ENCODE measurements around the gene ITPKC. TPM values are rescaled to one million over a fixed set of nuclear protein-coding genes. Genes with fewer than 3 reads are reported as not detected.
A peak's percentile ranks its signal among the peaks of the same experiment; 100 is the strongest.
"Not testable (repeated sequence)": the region's sequence is repeated elsewhere in the genome, so short reads cannot be mapped to it uniquely, and the experiment has no call there.

Gene ITPKC
- polyA plus RNA-seq, 3 donors, result 13.3 to 15.5 (median 13.5) TPM

- DNase-seq (ENCODE audit: low read depth in 3 of 3, low spot score in 2 of 3), result no peak
Observed at GRCh38 chr19:40758491-40758890, 41.6 kb downstream of the ITPKC start.

DNA sequence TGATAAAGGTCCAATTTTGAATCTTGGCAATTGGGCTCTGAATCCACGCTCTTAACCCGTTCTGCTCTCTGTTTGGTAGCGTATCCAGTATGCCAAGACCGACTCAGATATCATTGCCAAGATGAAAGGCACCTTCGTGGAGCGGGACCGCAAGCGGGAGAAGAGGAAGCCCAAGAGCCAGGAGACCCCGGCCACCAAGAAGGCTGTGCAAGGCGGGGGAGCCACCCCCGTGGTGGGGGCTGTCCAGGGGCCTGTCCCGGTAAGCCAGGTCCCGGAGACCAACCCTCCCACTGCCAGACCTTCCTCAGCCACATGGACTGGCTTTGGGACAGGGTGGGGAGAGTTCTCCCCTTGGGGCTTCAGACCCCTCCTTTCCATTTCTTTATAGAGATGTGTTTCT is 42.4 kb downstream of the ITPKC start:
- no peak for DNase-seq (ENCODE audit: low read depth in 3 of 3, low spot score in 2 of 3)

- DNase-seq (ENCODE audit: low read depth in 3 of 3, low spot score in 2 of 3), result no peak
Observed at GRCh38 chr19:40762754-40763470, 46.0 kb downstream of the ITPKC start.

- DNase-seq (ENCODE audit: low read depth in 3 of 3, low spot score in 2 of 3), result no peak
Observed at GRCh38 chr19:40763526-40763925, 46.6 kb downstream of the ITPKC start.

- no peak for DNase-seq (ENCODE audit: low read depth in 3 of 3, low spot score in 2 of 3)
Observed at GRCh38 chr19:40763963-40764362, 47.1 kb downstream of the ITPKC start.

DNA sequence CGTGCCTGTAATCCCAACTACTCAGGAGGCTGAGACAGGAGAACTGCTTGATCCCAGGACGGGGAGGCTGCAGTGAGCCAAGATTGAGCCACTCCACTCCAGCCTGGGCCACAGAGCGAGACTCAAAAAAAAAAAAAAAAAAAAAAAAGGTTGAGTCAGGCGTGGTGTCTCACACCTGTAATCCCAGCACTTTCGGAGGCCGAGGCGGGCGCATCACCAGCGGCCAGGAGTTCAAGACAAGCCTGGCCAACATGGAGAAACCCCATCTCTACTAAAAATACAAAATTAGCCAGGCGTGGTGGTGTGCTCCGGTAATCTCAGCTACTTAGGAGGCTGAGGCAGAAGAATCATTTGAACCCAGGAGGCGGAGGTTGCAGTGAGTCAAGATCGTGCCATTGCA is 49.5 kb downstream of the ITPKC start:
- DNase-seq (ENCODE audit: low read depth in 3 of 3, low spot score in 2 of 3), result not testable (repeated sequence)

DNA sequence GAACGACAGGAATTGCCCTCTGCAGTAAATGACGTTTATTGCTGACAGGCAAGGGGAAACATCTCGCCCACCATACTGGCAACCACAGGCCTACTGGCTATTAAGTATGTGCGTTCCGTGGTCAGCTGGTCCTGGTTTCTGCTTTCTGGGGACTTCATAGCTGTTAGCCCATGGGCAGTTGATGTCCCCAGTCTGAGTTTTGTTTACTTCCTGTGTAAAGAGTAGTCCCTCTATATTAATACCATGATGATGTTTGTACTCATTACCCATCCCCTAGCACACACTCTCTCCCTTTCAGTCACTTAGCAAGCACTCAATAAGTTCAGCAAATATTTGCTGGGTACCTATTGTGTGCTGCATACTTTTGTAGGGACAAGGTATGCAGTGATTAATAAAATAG is 52.0 kb downstream of the ITPKC start:
- DNase-seq (ENCODE audit: low read depth in 3 of 3, low spot score in 2 of 3), result no peak

GRCh38 chr19:40771101-40771862 is 54.4 kb downstream of the ITPKC start:
- not testable (repeated sequence) for DNase-seq (ENCODE audit: low read depth in 3 of 3, low spot score in 2 of 3)

- no peak for DNase-seq (ENCODE audit: low read depth in 3 of 3, low spot score in 2 of 3)
Observed at GRCh38 chr19:40774916-40775631, 58.2 kb downstream of the ITPKC start, which contains the start of gene MIA. Gene MIA (plus strand): TSS chr19:40775521. CDS start chr19:40775543, 22 bp downstream.

DNA sequence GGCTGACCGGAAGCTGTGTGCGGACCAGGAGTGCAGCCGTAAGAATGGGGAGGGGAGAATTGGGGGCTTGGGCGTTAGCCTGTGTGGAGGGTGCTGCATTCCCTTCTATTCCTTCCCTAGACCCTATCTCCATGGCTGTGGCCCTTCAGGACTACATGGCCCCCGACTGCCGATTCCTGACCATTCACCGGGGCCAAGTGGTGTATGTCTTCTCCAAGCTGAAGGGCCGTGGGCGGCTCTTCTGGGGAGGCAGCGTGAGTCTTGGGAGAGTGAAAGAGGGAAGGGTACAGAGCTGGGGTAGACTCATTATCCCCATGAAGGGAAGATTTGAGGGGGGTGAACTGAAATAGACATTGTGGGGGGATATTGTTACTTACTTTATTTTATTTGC is 58.7 kb downstream of the ITPKC start:
- no peak for DNase-seq (ENCODE audit: low read depth in 3 of 3, low spot score in 2 of 3)

DNA sequence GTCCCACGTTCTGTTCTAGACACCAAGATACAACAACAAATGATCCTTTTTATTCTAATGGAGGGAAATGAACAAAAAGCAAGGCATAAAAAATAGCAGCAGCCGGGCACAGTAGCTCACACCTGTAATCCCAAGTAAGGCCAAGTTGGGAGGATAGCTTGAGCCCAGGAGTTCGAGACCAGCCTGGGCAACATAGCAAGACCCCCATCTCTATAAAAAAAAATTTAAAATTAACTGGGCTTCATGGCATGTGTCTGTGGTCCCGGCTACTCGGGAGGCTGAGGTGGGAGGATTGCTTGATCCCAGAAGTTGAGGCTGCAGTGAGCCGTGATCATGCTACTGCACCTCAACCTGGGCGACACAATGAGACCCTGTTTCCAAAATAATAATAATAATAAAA is 59.5 kb downstream of the ITPKC start:
- no peak for DNase-seq (ENCODE audit: low read depth in 3 of 3, low spot score in 2 of 3)

- DNase-seq (ENCODE audit: low read depth in 3 of 3, low spot score in 2 of 3), result peak; percentile 85 to 89 (median 89)
Observed at GRCh38 chr19:40776932-40777644, 60.2 kb downstream of the ITPKC start.

- no peak for DNase-seq (ENCODE audit: low read depth in 3 of 3, low spot score in 2 of 3)
Observed at GRCh38 chr19:40777645-40777936, 60.7 kb downstream of the ITPKC start.

GRCh38 chr19:40777937-40778705 is 61.2 kb downstream of the ITPKC start, which contains the start of gene RAB4B:
Gene RAB4B (plus strand): TSS chr19:40778247. CDS start chr19:40778376, 129 bp downstream.
- peak; percentile 97 to 99 (median 99) for DNase-seq (ENCODE audit: low read depth in 3 of 3, low spot score in 2 of 3)

DNA sequence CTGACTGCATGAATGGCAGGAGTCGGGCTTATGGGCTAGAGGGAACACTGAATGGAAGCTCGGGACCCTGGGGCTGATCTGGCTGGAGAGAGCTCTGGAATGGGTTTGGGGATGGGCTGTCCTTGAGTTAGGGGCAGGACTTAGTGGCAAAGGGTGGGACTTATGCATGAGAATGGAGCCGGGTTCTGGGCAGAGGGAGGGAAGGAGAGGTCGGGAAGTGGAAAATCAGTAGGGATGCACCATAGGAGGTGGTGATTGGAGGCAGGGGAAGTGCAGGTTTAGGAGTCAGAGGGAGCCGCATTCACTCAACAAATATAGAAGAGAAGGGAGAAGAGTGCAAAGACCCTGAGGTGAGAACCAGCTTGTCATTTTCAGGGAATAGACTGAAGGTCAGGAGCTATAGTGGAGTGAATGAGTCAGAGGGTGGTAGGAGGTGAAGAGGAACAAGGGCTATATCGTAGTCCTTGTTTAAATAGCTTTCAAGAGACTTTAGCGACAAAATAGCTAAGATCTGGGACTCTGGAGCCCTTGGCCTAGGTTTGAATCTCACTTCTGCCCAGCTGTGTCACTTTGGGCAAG is 61.9 kb downstream of the ITPKC start:
- no peak for DNase-seq (ENCODE audit: low read depth in 3 of 3, low spot score in 2 of 3)

GRCh38 chr19:40780582-40780981 is 63.7 kb downstream of the ITPKC start:
- DNase-seq (ENCODE audit: low read depth in 3 of 3, low spot score in 2 of 3), result no peak

- no peak for DNase-seq (ENCODE audit: low read depth in 3 of 3, low spot score in 2 of 3)
Observed at GRCh38 chr19:40781140-40781539, 64.2 kb downstream of the ITPKC start.

GRCh38 chr19:40783711-40784110 is 66.8 kb downstream of the ITPKC start:
- DNase-seq (ENCODE audit: low read depth in 3 of 3, low spot score in 2 of 3), result no peak

DNA sequence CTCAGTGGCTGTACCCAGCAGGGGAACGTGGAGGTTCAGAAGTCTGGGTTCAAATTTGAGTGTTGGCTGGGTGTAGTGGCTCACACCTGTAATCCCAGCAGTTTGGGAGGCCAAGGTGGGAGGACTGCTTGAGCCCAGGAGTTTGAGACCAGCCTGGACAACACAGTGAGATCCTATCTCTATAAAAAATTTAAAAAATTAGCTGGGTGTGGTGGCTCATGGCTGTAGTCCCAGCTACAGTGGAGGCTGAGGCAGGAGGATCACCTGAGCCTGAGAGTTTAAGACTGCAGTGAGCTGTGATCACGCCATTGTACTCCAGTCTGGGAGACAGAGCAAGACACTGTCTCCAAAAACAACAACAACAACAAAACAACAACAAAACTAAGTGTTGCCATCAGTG is 67.2 kb downstream of the ITPKC start:
- DNase-seq (ENCODE audit: low read depth in 3 of 3, low spot score in 2 of 3), result not testable (repeated sequence)

DNA sequence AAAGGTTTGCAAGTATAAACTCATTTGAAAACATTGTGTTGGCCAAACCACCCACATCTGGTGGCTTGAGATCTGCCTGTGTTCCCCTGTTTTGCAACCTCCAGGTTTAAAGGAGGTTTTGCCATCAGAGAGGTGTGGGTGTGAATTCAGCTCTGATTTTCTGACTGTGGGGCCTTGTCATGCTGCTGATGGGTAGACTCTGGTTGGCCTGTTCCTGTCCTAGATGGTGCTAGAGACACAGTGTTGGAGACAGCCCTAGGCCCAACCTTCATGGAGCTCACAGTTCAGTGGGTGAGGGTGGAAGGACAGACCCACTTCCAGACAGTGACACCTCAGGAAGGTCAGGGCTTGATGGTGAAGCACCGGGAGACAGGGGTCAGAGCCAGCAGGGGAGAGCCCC is 68.6 kb downstream of the ITPKC start:
- no peak for DNase-seq (ENCODE audit: low read depth in 3 of 3, low spot score in 2 of 3)
